Measurements from ENCODE around the gene SNAP47. TPM values are rescaled to one million over a fixed set of nuclear protein-coding genes. Genes with fewer than 3 reads are reported as not detected.

SNAP47 gene
- total and polyA plus RNA-seq, 9 of the 15 experiments (the other 6 are each of a cell fraction or from before 2014, with no cell fraction given), result 2.5 to 41.3 (median 32.6) TPM

DNA sequence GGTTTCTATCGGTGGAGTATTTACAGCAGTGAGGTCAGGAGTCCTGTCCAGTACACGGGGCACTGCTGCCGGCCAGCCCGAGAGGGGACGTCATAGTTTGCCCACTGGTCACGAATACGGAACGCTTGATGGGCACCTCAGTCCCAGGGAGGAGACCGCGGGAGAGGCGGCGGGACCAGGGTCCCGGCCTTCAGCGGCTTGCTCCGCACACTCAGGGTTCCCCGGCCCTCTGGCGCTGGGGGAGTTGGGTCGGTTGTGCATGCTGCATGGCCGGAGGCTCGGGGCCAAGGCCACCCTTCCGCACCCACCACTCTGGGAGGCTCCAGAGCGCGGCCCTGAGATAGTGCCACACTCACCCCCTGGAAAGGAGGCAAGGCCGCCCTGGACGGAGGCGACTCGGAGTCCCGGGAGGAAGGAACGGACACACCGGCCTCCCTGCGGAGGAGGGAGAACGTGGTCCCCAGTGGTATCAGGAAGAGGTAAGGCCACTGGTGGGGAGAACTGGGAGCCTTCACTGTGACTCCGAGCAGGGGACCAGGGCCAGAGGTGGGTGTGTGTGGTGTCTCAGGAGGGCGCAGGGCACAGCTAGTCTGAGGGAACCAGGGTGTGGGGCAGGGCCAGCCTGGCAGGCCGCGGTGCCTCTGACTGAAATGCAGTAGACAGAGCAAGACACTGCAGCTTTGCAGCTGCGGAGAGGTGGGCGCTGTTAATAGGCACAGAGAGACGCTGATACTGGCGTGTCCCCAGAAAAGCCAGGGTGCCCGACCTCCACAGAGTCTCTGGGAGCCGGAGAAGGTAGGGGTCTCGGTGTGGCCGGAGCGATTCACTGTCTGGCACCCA lies 51.7 kb downstream of the SNAP47 start:
- Histone ChIP-seq H3K9me3 (replicated peaks; ENCODE audit: control insufficient read depth, insufficient read depth, low read depth, low read length) (no peaks in the 10 kb centered on the region), H3K4me2 (ENCODE audit: insufficient read depth, low read length) (peak overlapping the region; percentile 86; the same call in 1 of the 2 replicates), H3K27ac (ENCODE audit: extremely low read depth, low read depth, low read length) (no peak overlapping the region), H4K20me1 (replicated peaks; ENCODE audit: control insufficient read depth, insufficient read depth, low read length) (peaks cover 4% of the 10 kb centered on the region; the same call in 1 of the 2 replicates), H3K27me3 (ENCODE audit: control insufficient read depth in 2 of 2, insufficient read depth in 2 of 2, low read length in 2 of 2) (peaks cover 2 to 13% of the 10 kb centered on the region in 2 experiments; a peak in 3 of 5 replicates), H2AFZ (ENCODE audit: low read depth, low read length) (no peak overlapping the region), H3K4me3 (no peak overlapping the region), H3K36me3 (ENCODE audit: control insufficient read depth, insufficient read depth, low read length) (peaks cover 5% of the 10 kb centered on the region; the same call in 1 of the 3 replicates), H3K9ac (ENCODE audit: insufficient read depth in 1 of 2, low read depth in 2 of 2, low read length in 2 of 2) (peak overlapping the region in 1 of 2 experiments; percentile 90; a peak in 2 of 4 replicates), H3K9me1 (ENCODE audit: control insufficient read depth, insufficient read depth, low read length) (no peaks in the 10 kb centered on the region), H3K4me1 (replicated peaks in 1 of 2; ENCODE audit: control insufficient read depth in 2 of 2, insufficient read depth in 2 of 2, low read length in 2 of 2) (peaks cover 5 to 35% of the 10 kb centered on the region in 2 experiments; a peak in 3 of 5 replicates), H3K79me2 (ENCODE audit: control insufficient read depth, insufficient read depth, low read length) (no peaks in the 10 kb centered on the region)
- BruUV-seq (replicated peaks), result no TSS peak
- POLR2A ChIA-PET, result interaction anchor here (0.8 kb wide), 1 partner anchor 7 kb away, joined by 5 read pairs; no protein-coding TSS in a partner anchor
- in situ Hi-C loops (cut with MboI) (no loop called here), intact Hi-C loops (cut with micrococcal nuclease) (no loop called here)
- DNase-seq (ENCODE audit: extremely low read depth in 1 of 4, low spot score in 3 of 4), result no peak
- ATAC-seq, result no peak
- WGBS (ENCODE audit: insufficient coverage, low coverage, missing lambda C conversion rate), result 59% methylated on average over 32 of the region's 45 CpGs
- no peak for FAIRE-seq
- CTCF ChIA-PET (ENCODE audit: low intra/inter-chr PET ratio), result no interaction called here
- TF ChIP-seq ZNF282 (CRISPR knock-in tag; IDR thresholded peaks at IDR 0.05), result peak; percentile 72; the same call in 1 of the 2 replicates
- no peak for TF ChIP-seq ZNF212 (CRISPR knock-in tag; IDR thresholded peaks at IDR 0.05)
- TF ChIP-seq CCNT2 (IDR thresholded peaks at IDR 0.05; ENCODE audit: borderline replicate concordance, extremely low read depth, insufficient read length, low read depth, low read length), result peak; percentile 6
- TF ChIP-seq CREM (IDR thresholded peaks at IDR 0.05; ENCODE audit: low read depth), result no peak
- no peak for TF ChIP-seq NR1H2 (CRISPR knock-in tag; IDR thresholded peaks at IDR 0.05)
- no peak for TF ChIP-seq ZKSCAN1 (IDR thresholded peaks at IDR 0.05; ENCODE audit: low read depth, low read length)
- TF ChIP-seq ZNF511 (CRISPR knock-in tag; IDR thresholded peaks at IDR 0.05), result no peak
- TF ChIP-seq, protein P1, sequence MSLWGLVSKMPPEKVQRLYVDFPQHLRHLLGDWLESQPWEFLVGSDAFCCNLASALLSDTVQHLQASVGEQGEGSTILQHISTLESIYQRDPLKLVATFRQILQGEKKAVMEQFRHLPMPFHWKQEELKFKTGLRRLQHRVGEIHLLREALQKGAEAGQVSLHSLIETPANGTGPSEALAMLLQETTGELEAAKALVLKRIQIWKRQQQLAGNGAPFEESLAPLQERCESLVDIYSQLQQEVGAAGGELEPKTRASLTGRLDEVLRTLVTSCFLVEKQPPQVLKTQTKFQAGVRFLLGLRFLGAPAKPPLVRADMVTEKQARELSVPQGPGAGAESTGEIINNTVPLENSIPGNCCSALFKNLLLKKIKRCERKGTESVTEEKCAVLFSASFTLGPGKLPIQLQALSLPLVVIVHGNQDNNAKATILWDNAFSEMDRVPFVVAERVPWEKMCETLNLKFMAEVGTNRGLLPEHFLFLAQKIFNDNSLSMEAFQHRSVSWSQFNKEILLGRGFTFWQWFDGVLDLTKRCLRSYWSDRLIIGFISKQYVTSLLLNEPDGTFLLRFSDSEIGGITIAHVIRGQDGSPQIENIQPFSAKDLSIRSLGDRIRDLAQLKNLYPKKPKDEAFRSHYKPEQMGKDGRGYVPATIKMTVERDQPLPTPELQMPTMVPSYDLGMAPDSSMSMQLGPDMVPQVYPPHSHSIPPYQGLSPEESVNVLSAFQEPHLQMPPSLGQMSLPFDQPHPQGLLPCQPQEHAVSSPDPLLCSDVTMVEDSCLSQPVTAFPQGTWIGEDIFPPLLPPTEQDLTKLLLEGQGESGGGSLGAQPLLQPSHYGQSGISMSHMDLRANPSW (CRISPR knock-in tag; IDR thresholded peaks at IDR 0.05), result no peak
- TF ChIP-seq ATF2 (CRISPR knock-in tag; IDR thresholded peaks at IDR 0.05), result 0 out of 2 replicates have a peak, but pooled peaks have one; percentile 36
- TF ChIP-seq NRF1 (conservative IDR thresholded peaks at IDR 0.05 in 1 of 2, IDR thresholded peaks at IDR 0.05 in 1 of 2), result no peak
- TF ChIP-seq POLR2AphosphoS5 (IDR thresholded peaks at IDR 0.05; ENCODE audit: control insufficient read depth, insufficient read depth, low read depth, low read length), result no peak
- TF ChIP-seq BRCA1 (IDR thresholded peaks at IDR 0.05), result no peak
- no peak for TF ChIP-seq BRCA1 (CRISPR knock-in tag; IDR thresholded peaks at IDR 0.05)
- no peak for TF ChIP-seq ZNF668 (CRISPR knock-in tag; IDR thresholded peaks at IDR 0.05)
- no peak for TF ChIP-seq GTF2F1 (IDR thresholded peaks at IDR 0.05; ENCODE audit: low read depth, low read length)
- peak; percentile 57 for TF ChIP-seq POLR2G (IDR thresholded peaks at IDR 0.05; ENCODE audit: low read depth, low read length)
